Stimulated activated CD8-positive, alpha-beta memory T cell treated with anti-CD3 and anti-CD28 coated beads, Interleukin-15, amount 100 ng/mL, for 1 hour (primary cell): ENCODE results near the gene FAM240B.

Experiments
- DNase-seq: peaks from one replicate; pipeline ENCODE4 v3.0.0-alpha.2; 2020; ENCODE audit warnings: low read depth

FAM240B gene

GRCh38 chr9:38670542-38671371 lies 49.2 kb downstream of the FAM240B start:
- DNase-seq, result no peak

- no peak for DNase-seq
Measured at GRCh38 chr9:38668791-38669466, 51.0 kb downstream of the FAM240B start.

- no peak for DNase-seq
Measured at GRCh38 chr9:38662763-38663593, 57.0 kb downstream of the FAM240B start.

- DNase-seq, result no peak
Measured at GRCh38 chr9:38659538-38659937, 60.4 kb downstream of the FAM240B start.

GRCh38 chr9:38656896-38657295 lies 63.0 kb downstream of the FAM240B start:
- DNase-seq, result no peak

- no peak for DNase-seq
Measured at GRCh38 chr9:38652486-38652885, 67.4 kb downstream of the FAM240B start.

- no peak for DNase-seq
Measured at GRCh38 chr9:38652044-38652443, 67.9 kb downstream of the FAM240B start.

GRCh38 chr9:38651400-38652042 lies 68.4 kb downstream of the FAM240B start:
- no peak for DNase-seq

GRCh38 chr9:38650564-38650963 lies 69.4 kb downstream of the FAM240B start:
- no peak for DNase-seq

- DNase-seq, result no peak
Measured at GRCh38 chr9:38649731-38650363, 70.1 kb downstream of the FAM240B start.

- no peak for DNase-seq
Measured at GRCh38 chr9:38644601-38645000, 75.3 kb downstream of the FAM240B start.
